NT2/D1 (cell line): Measurements from ENCODE around the gene ITGA5.
A peak's percentile ranks its signal among the peaks of the same experiment; 100 is the strongest.

ENCODE experiments used
- DNase-seq: peaks from one replicate; pipeline ENCODE4 v3.0.0-alpha.2; 2011; ENCODE audit warnings: low read depth, low spot score
- H3K27me3 ChIP-seq: 2 replicates; pipeline ENCODE4 v1.6.0; 2011; ENCODE audit warnings: mild to moderate bottlenecking; ENCODE audit not compliant: insufficient read length, insufficient read depth
- H3K36me3 ChIP-seq: 2 replicates; pipeline ENCODE4 v1.6.1; 2011; ENCODE audit warnings: mild to moderate bottlenecking, low read length, mixed read lengths; ENCODE audit not compliant: insufficient read depth, insufficient read length
- H3K4me1 ChIP-seq: 2 replicates; pipeline ENCODE4 v1.5.1; 2011; ENCODE audit not compliant: insufficient read depth, insufficient read length
- H3K4me3 ChIP-seq: 2 replicates; pipeline ENCODE4 v1.5.1; 2011; ENCODE audit warnings: low read depth; ENCODE audit not compliant: insufficient read length
- H3K9ac ChIP-seq: 2 replicates; pipeline ENCODE4 v1.6.0; 2011; ENCODE audit warnings: low read depth; ENCODE audit not compliant: insufficient read length
- H3K9me3 ChIP-seq: 2 replicates; pipeline ENCODE4 v1.5.1; 2011; ENCODE audit warnings: mild to moderate bottlenecking, low read length; ENCODE audit not compliant: insufficient read depth
- SUZ12 ChIP-seq: IDR thresholded peaks from 2 replicates; pipeline ENCODE4 v1.6.1; 2011; ENCODE audit not compliant: insufficient read length, insufficient read depth; ENCODE audit errors: extremely low read depth
- YY1 ChIP-seq: IDR thresholded peaks from 2 replicates; pipeline ENCODE4 v1.6.1; 2011; ENCODE audit not compliant: insufficient read length, insufficient read depth
- ZNF274 ChIP-seq: IDR thresholded peaks from 2 replicates; pipeline ENCODE4 v1.6.1; 2011; ENCODE audit warnings: mild to moderate bottlenecking, low read depth, low read length

The ITGA5 gene

DNA sequence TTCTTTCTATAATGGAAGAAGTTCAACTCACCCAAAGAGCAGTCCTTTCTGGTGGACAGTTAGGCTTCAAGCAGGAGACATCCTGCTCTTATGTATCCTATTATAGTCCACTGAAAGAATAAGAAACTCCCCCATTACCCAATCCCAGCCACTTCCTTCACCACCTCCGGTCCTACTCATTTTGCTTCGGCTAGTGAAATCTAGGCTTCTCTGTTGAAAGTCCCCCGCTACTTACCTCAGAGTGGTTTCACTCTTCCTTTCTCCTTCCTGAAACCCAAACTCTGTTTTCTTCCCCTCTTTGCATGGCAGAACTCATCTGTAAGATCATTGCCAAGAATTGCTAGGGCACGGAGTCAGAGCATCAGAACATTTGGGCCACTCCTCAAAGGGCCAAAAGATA, 54.7 kb downstream of the ITGA5 start, which contains the start of gene GPR84:
Gene GPR84, minus strand, starts transcription at position 74 of the 400 bp plus-strand sequence. CDS start 635 bp downstream, outside the sequence.
- H3K4me3 ChIP-seq: no peak within 1 kb of the TSS
- no peak within 1 kb of the TSS for H3K9ac ChIP-seq
- no peak for DNase-seq
- no peaks in the 10 kb centered on the region for H3K36me3 ChIP-seq
- TF ChIP-seq ZNF274 (no peak), SUZ12 (no peak), YY1 (no peak)
- H3K9me3 ChIP-seq: no peaks in the 10 kb centered on the region
- H3K27me3 ChIP-seq: no peaks in the 10 kb centered on the region
- H3K4me1 ChIP-seq: peaks cover 12% of the 10 kb centered on the region

- Histone ChIP-seq H3K4me3 (no peak overlapping the region), H3K36me3 (no peaks in the 10 kb centered on the region), H3K9ac (no peak overlapping the region), H3K4me1 (peaks cover 8% of the 10 kb centered on the region), H3K9me3 (no peaks in the 10 kb centered on the region), H3K27me3 (no peaks in the 10 kb centered on the region)
- no peak for TF ChIP-seq ZNF274
- TF ChIP-seq SUZ12: no peak
- no peak for TF ChIP-seq YY1
- DNase-seq: no peak
Observed at GRCh38 chr12:54363618-54364017, 55.4 kb downstream of the ITGA5 start.

- H3K36me3 ChIP-seq: no peaks in the 10 kb centered on the region
- no peak overlapping the region for H3K9ac ChIP-seq
- no peaks in the 10 kb centered on the region for H3K9me3 ChIP-seq
- no peak for DNase-seq
- no peak for TF ChIP-seq ZNF274
- no peak for TF ChIP-seq SUZ12
- TF ChIP-seq YY1: no peak
- H3K4me3 ChIP-seq: no peak overlapping the region
- peaks cover 5% of the 10 kb centered on the region for H3K4me1 ChIP-seq
- no peaks in the 10 kb centered on the region for H3K27me3 ChIP-seq
Observed at GRCh38 chr12:54363047-54363446, 56.0 kb downstream of the ITGA5 start.

DNA sequence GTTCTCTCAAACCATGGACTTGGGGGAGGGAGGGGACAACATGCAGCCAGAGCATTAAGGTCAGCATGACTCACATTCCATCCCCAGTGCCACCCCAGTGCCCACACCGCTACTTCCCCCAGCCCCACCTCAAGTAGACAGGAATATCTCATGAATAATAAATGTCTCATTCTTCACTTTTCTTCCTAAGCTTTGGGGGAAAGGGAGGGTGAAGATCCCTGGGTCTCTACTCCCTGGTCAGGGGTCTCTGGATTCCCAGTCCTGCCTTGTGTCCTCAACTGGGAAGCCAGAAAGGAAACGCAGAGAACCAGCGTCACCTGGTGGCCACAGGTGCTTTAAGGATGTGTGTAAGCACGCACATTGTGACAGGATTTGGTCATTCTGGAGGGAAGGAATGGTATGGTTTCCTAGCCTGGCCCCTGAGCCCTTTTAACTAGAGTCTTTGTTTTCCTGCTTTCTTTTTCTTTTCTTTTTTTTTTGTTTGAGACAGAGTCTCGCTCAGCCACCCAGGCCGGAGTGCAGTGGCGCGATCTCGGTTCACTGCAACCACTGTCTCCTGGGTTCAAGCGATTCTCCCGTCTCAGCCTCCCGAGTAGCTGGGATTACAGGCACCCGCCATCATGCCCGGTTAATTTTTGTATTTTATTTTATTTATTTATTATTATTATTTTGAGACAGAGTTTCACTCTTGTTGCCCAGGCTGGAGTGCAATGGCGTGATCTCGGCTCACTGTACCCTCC, 58.2 kb downstream of the ITGA5 start:
- peak; percentile 88 for DNase-seq
- TF ChIP-seq ZNF274 (no peak), YY1 (no peak)
- Histone ChIP-seq H3K27me3 (no peaks in the 10 kb centered on the region), H3K4me1 (peaks cover 17% of the 10 kb centered on the region), H3K9me3 (no peaks in the 10 kb centered on the region), H3K36me3 (no peaks in the 10 kb centered on the region), H3K9ac (no peak overlapping the region), H3K4me3 (no peak overlapping the region)

DNA sequence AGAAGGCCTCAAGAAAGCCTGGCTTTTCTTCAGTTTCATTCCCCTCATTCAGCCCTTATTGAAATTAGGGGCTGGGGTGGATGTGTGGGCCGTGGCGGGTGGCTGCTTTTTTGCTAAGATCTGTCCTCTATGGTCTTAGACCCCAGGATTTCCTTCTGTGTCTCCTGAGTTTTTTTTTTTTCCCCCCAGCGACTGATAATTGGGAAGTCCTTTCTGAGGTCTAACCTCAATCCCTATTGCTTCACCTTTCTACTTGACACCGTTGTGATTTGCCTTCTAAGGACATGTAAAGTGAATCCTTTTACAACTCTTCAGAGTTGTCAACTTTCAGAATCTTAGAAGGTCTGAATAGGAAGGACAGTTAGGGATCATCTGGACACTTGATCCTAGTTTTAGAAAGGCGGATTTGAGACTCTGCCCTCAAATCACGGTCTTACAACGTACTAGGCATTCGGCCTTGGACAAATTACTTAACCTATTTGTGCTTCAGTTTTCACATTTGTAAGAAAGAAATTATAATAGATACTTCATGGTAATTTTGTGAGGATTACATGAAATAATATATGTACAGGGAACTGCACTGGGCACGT, 59.2 kb downstream of the ITGA5 start:
- Histone ChIP-seq H3K36me3 (no peaks in the 10 kb centered on the region), H3K9me3 (no peaks in the 10 kb centered on the region), H3K9ac (peak overlapping the region; percentile 83), H3K4me1 (peaks cover 23% of the 10 kb centered on the region), H3K4me3 (peak overlapping the region; percentile 45), H3K27me3 (no peaks in the 10 kb centered on the region)
- TF ChIP-seq ZNF274: no peak
- no peak for TF ChIP-seq YY1
- no peak for TF ChIP-seq SUZ12
- no peak for DNase-seq

- H3K4me1 ChIP-seq: peaks cover 24% of the 10 kb centered on the region
- DNase-seq: peak; percentile 99
- no peaks in the 10 kb centered on the region for H3K36me3 ChIP-seq
- TF ChIP-seq ZNF274 (no peak), SUZ12 (no peak), YY1 (peak; percentile 11)
- H3K4me3 ChIP-seq: peak overlapping the region; percentile 66
- H3K27me3 ChIP-seq: no peaks in the 10 kb centered on the region
- no peaks in the 10 kb centered on the region for H3K9me3 ChIP-seq
- peak overlapping the region; percentile 88 for H3K9ac ChIP-seq
Observed at GRCh38 chr12:54358945-54359761, 59.9 kb downstream of the ITGA5 start.
